ENCODE measurements around the gene AP4E1.
"Not testable (repeated sequence)": the region's sequence is repeated elsewhere in the genome, so short reads cannot be mapped to it uniquely, and the experiment has no call there.

The AP4E1 gene

DNA sequence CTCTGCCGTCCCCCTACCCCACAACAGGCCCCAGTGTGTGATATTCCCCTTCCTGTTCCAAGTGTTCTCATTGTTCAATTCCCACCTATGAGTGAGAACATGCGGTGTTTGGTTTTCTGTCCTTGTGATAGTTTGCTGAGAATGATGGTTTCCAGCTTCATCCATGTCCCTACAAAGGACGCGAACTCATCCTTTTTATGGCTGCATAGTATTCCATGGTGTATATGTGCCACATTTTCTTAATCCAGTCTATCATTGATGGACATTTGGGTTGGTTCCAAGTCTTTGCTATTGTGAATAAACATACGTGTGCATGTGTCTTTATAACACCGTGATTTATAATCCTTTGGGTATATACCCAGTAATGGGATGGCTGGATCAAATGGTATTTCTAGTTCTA is 46.4 kb downstream of the AP4E1 start:
- not testable (repeated sequence) for DNase-seq

DNA sequence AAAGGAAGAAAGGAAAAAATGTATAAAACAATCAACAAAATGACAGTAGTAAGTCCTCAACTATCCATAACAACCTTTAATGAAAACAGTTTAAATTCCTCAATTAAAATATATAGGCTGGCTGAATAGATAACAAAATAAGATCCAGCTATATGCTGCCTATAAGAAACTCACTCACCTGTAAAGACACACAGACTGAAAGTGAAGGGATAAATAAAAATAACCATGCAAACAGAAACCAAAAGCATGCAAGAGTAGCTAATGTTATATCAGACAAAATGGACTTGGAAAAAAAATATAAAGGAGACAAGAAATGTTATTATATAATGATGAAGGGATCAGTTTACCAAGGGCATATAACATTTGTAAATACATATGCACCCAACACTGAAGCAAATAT is 51.2 kb downstream of the AP4E1 start:
- no peak for DNase-seq

DNA sequence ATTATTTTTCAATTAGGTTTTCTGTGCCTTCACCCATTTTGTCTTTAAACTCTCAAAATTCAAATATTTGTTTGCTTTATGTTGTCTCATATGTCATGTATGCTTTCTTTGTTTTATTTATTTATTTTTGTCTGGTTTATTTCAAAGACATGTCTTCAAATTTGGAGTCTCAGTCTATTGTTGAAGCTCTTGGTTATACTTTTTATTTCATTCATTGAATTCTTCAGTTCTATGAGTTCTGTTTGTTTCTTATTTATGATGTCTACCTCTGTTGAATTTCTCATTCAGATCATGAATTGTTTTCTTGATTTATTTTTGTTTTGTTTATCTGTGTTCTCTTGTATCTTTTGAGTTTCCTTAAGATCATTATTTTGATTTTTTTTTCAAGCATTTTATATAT is 55.6 kb downstream of the AP4E1 start:
- no peak for DNase-seq

DNA sequence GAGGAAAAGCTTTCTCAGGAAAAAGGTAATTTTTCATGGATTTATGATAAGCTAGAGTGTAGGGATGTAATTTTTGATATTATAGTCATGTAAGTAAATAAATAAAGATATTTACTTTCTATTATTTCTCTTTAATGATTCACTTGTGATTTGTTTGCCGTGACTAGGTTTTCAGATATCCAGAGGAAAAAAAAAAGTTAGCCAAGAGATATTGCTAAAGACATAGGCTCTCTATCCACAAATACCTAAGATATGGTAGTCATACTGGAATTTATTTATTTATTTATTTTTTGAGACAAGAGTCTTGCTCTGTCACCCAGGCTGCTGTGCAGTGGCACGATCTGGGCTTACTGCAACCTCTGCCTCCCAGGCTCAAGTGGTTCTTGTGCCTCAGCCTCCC is 59.9 kb downstream of the AP4E1 start:
- no peak for DNase-seq

DNA sequence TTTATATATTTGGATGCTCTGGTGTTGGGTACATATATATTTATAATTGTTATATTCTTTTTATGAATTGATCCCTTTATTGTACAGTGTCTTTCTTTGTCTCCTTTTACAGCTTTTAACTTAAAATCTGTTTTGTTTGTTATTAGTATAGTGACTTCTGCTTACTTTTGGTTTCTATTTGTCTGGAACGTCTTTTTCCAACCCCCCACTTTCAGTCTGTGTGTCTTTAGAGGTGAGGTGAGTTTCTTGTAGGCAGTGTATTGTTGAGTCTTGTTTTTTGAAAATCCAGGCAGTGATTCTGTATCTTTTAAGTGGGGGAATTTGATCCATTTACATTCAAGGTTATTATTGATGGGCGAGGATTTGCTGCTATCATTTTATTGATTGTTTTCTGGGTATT is 62.0 kb downstream of the AP4E1 start:
- DNase-seq = no peak

DNA sequence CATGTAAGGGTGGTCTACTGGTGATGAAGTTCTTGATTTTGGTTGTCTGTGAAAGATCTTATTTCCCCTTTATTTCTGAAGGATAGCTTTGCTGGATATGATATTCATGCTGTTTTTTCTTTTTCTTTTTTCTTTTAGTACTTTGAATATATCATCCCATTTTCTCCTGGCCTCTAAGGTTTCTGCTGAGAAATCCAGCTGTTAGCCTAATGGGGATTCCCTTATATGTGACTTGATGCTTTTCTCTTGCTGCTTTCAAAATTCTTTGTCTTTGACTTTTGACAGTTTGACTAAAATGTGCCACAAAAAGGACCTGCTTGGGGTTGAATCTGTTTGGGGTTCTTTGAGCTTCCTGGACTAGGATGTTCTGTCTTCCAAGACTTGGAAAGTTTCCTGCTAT is 62.6 kb downstream of the AP4E1 start:
- no peak for DNase-seq

DNA sequence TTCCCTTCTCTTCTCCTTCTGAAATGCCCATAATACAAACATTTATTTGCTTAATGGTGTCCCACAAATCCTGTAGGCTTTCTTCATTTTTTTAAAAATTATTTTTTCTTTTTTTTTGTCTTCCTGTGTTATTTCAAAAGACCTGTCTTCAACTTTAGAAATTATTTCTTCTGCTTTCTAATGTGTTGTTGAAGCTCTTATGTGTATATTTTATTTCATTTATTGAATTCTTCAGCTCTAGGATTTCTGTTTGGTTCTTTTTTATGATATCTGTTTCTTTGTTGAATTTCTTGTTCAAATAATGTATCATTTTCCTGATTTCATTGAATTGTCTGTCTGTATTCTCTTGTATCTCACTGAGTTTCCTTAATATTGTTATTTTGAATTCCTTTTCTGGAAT is 63.1 kb downstream of the AP4E1 start:
- DNase-seq = no peak

DNA sequence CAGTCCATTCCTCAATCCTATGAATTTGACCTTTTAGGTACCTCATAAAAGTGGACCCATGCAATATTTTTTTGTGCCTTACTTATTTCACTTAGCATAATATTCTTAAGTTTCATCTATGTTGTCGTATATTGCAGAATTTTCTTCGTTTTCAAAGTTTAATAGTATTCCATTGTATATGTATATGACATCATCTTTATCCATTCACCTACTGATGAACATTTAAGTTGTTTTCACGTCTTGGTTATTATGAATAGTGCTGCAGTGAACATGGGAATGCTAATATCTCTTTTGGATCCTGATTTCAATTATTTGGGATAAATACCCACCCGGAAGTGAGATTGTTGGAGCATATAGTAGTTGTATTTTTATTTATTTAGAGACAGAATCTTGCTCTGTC is 65.1 kb downstream of the AP4E1 start:
- no peak for DNase-seq

DNA sequence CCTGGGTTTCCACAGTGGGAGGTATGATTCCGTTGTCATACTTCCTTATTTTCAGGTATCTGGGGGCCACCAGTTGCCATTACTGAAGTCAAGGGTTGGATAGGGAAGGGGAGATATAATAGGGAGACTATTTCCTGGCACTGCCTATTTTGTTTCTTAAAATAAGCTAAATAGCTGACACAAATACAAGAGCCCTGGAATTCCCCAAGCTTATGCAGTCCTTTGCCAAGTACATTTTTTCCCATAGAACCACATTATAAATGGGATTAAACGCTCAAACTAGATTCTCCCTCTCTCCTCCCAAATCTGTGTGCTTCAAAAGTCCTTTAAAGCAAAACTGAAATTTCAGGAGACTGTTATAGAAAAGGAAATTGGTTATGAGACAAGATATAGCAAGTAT is 68.7 kb downstream of the AP4E1 start:
- DNase-seq = no peak

DNA sequence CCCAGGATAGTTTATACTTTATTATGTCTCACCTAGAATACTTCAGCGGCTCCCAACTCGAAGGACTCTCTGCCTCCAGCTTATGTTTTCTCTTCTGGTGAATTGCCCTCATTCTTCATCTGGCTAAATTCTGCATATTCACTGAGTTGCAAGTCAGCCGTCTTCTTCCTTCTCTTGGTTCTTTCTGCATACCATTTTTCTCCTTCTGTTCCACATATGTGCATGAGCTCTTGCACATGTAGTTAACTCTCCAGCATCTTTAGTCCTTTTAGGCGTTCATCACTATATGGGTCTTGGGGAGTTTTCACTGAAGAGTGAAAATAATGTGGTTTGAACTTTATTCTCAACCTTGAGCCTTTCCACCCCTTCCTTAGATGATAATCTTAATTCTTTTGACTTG is 70.1 kb downstream of the AP4E1 start:
- no peak for DNase-seq

DNA sequence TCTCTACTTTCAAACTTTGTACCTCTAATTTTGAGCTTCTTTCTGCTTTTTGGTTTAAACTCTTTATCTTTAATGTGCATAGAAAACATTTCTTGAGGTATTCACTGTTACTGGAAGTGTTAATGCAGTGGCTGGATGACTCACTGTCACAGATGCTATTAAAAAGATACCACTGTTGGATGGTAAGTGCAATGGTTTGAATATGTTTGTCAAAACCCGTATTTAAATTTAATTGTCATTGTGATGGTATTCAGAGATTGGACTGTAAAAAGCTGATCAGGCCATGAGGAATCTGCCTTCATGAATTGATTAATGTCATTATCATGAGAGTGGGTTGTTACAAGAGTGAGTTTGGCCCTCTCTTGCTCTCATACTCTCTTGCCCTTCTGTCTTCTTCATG is 70.6 kb downstream of the AP4E1 start:
- no peak for DNase-seq

DNA sequence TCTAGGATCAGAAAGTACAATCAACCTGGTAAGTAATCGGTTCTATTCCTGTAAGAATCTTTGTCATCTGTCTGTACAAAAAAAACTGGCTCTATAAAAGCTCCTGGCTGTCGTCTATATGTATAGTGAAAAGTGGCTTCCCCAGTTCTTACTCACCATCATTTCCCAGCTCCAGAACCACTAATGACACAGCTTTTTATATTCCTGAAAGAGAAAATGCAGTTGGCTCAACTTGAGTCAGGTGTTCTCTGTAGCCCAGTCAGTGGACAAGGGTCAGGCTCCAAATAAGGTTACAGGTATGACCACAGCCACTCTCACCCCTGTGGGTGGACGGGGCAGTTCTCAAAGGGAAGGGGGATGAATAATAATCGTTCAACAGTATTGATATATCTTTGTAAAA is 85.1 kb downstream of the AP4E1 start:
- DNase-seq = no peak

DNA sequence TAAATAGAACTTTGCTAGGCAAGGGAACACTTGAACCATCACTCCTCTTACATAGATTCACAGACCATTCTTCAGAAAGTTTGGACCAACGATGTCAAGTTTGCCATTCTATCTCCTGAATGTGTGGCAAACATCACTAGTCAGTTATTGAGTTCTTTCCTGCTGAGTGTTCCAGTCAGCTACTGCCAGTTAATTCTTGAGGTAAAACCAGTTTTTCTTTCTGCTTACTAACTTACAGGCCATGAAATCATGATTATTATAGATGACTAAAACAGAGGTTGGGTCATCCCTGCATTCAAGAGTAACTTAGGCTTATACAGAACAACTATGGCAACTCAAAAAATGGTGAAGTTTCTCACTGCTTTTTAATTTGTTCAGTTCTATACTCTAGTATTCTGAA is 88.2 kb downstream of the AP4E1 start:
- DNase-seq = no peak

DNA sequence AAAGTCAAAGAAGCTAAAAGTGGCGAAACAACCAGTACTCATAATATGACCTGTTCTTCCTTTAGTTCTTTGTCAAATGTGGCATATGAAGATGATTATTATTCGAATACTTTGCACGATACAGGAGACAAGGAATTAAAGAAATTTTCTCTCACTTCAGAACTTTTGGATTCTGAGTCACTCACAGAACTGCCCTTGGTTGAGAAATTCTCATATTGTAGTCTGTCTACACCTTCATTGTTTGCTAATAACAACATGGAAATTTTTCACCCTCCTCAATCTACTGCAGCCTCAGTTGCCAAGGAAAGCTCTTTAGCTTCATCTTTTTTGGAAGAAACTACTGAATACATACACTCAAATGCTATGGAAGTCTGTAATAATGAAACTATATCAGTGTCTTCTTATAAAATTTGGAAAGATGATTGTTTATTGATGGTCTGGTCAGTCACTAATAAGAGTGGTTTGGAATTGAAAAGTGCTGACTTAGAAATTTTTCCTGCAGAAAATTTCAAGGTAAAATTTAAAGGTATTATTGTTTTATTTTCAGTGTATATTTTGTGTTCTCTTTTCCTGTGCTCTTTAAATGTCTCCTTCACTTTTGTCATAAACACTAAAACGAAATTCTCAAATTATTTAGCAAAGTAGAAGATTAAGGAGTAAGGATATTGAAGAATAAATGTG is 89.0 kb downstream of the AP4E1 start:
- no peak for DNase-seq

DNA sequence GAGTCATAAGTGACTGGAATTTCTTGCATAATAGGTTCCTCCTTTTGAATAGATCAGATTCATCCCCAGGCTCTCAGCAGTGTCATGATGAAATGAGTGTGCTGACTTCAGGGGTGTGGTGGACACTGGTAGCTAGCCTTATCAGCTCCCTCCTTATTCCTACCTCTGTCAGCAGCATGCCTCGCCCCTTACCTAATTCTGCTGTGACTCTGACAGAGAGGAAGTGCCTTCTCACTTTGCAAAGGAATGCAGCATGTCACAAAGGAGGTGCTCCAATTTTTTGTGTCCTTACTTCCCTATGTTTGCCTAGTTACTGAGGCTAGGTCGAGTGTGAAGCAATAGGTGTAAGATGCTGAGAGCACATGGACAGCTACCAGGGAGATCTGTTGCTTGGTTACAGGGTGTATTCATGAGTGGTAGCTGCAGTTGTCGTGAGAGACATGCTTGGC is 95.6 kb downstream of the AP4E1 start:
- no peak for DNase-seq

DNA sequence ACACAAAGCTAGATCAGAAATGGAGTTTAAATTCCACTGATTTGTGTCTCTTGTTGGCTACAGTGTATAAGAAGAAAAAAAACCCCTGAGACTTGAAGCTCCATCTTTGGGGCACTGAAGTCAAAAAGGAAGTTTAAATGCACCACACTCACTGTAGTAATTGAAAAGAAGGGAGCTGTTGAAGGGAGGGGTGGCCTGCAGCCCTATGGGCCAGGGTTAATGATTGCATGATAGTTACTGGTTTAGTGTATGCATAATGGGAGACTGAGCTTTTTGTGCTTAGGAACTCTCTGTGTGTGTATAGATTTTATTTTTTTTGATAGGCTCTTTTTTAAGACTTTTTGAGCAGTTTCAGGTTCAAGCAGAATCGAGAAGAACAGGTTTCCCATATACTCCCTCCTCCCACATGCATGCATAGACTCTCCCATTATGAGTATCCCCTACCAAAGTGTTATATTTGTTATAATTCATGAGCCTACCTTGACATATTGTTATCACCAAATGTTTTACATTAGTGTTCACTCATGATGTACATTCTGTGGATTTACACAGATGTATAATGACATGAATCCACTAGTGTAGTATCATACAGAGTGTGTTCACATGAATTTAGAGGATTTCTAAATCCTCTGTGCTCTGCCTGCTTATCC is 98.0 kb downstream of the AP4E1 start:
- no peak for DNase-seq

DNA sequence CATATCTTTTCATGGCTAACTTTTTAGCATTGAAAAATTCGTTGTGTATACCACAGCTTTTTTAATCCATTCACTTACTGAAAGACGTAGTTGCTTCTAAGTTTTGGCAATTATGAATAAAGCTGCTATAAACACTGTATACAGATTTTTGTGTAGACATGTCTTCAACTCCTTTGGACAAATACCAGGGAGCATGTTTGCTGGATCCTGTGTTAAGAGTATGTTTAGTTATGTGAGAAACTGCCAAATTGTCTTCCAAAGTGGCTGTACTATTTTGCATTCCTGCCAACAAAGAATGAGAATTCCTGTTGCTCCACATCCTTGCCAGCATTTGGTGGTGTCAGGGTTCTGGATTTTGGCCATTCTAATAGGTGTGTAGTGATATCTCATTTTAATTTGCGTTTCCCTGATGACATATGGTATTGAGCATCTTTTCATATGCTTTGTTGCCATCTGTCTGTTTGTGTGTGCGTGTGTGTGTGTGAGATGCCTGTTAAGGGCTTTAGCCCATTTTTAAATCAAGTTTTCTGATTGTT is 98.7 kb downstream of the AP4E1 start:
- DNase-seq = no peak

DNA sequence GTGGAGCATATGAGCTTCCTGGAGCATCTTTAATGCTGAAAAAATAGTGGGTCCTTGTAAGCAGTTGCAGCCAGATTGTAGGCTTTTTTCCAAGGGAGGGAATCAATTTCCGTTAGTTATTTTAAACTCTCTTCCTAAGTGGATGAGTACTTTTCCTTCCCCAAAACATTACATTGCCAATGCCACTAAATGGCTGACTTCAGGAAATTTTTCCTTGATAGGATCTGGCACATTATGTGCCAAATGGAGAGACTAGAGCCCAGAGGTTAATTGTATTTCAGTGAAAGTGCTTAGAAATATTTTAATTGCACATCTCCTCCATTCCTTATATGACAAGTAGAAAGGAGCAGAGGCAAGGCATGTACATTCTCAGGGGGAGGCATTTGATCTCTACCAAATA is 102.7 kb downstream of the AP4E1 start:
- DNase-seq = no peak

DNA sequence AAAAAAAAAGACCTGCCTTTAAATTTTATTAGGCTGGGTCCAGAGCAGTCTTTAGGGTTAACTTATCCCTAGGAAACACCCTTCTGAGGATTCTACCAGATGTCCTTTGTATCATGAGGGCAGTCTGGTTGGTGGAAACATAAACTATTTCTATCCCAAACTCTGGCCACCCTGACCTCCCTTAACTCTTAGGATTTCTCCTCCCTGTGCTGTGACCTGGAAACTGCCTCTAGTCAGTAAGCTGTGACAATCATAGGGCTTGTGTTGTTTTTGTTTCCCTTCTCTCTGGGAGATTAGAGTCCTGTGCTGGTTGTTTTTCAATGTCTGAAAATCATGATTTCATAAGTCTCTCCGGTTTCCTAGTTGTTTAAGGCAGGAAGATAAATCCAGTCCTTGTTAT is 108.1 kb downstream of the AP4E1 start:
- no peak for DNase-seq

DNA sequence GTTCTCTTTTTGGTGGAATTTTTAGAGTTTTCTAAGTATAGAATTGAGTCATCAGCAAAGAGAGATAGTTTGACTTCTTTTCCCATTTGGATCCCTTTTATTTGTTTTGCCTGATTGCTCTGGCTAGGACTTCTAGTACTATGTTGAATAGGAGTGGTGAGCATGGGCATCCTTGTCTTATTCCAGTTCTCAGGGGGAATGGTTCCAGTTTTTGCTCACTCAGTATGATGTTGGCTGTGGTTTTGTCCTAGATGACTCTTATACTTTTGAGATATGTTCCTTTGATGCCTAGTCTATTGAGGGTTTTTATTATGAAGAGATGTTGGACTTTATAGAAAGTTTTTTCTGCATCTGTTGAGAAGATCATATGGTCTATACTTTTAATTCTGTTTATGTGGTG is 113.7 kb downstream of the AP4E1 start:
- no peak for DNase-seq

DNA sequence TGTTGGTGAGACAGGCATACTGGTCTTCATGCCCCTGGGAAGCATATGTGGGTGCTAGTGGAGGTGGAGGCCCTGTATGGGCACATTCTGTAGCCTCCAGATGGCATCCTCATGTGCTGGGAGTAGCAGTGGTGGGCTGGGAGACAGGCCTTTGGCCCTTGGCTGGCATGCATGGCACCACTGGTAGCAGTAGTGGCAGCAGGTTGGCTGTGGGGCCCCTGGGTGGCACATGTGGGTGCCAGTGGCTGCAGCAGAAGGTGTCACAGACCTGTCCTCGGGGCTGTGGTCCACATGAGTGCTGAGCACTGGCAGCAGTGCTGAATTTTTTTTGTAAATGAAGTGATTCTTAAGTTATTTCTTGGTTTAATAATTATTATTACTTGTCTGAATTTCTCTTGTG is 115.0 kb downstream of the AP4E1 start:
- DNase-seq = no peak

DNA sequence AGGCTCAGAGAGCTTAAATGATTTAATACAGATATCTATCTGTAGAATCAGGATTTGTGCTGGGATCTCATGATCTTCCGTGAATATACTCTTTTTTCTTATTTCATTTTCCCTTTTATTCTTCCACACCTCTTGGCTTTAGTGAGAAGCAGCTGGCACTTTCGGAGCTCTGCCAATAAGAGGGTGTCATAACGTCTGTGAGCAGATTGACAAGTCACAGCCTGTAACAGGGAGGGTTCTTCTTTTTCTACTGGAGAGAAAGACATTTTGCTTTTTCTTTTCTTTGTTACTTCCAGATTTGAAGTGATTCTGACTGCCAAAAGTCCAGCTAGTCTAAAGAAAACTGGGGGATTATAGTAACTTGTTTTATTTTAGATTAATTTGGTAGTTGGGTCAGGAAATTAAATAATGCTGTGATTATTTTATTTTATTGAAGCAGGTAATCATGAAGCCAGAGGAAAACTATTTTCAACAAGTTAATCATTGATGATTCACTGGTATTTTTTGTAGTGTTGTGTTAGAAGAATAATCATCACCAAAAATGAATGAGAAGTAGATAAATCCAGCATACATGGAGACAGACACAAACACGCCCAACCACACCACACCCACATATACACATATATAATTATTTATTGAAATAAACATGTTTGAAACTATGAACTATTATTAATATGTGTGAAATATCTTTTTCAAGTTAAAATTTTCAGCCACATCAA is 116.4 kb downstream of the AP4E1 start:
- DNase-seq = no peak

DNA sequence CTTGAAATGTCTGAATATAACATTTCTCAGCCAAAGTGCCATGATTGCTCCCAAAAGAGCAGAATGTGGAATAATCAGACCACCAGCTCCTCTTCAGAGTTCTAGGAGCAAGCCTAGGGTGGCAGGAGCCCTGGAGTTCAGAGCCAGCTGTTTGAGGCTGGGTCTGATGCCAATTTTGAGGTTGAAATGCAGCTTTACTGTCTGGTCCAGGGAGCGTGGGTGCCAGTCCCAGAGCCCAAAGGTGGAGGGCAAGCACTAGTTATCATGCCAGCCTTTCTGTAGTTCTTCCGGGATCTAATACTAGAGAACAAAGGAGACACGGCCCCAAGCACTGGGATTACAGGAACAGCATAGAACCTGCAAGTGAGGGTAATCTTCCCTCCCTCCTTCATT is 117.0 kb downstream of the AP4E1 start:
- no peak for DNase-seq

DNA sequence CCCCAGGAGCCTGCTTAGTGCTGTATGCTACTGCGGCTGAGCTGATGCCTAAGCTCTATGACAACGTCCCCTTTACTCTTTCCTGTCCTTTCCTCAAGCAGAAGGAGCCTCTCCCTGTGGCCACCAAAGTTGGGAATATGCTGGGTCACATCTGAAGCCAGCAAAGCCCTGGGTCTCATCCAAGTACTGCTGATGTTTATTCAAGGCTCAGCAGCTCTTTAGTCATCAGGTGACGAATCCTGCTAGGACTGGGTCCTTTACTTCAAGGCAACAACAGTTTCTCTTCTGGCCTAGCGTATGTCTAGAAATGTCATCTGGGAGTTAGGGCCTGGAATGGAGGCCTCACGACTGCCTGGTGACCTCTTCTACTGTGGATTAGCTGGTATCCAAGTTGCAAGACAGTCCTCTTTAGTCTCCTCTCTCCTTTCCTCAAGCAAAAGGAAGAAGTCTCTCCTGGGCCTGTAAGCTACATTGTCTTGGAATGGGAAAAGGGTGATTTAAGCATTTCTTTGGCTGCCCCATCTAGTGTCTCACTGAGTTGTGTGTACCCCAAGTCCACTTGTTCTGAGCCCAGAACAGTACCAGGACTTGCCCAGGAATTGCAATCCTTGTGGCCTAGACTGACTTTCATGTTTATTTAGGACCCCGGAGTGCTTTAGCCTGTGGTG is 122.3 kb downstream of the AP4E1 start:
- DNase-seq = no peak

All from NCI-H2227 treated with DMSO at 0.1 percent for 48 hours (cell line).